GM19328 (cell line): Measurements from ENCODE around the gene MKRN2.
"Not testable (repeated sequence)": the region's sequence is repeated elsewhere in the genome, so short reads cannot be mapped to it uniquely, and the experiment has no call there.

ENCODE experiments used
- ATAC-seq: cut with Tn5 transposase; IDR thresholded peaks from one replicate; pipeline ENCODE4 v1.9.1; 2021; ENCODE audit warnings: mild to moderate bottlenecking, moderate library complexity; ENCODE audit not compliant: unreplicated experiment

MKRN2 gene

GRCh38 chr3:12556690-12557472 is at the start of gene MKRN2:
MKRN2 (plus strand) TSS chr3:12557087; CDS start chr3:12557151, 64 bp downstream.
- peak; percentile 87 for ATAC-seq

- no peak for ATAC-seq
Observed at GRCh38 chr3:12507591-12508281, 49.2 kb upstream of the MKRN2 start.

- ATAC-seq = no peak
Observed at GRCh38 chr3:12508291-12508700, 48.6 kb upstream of the MKRN2 start.

- ATAC-seq = no peak
Observed at GRCh38 chr3:12509466-12509865, 47.4 kb upstream of the MKRN2 start.

GRCh38 chr3:12512534-12513118 is 44.3 kb upstream of the MKRN2 start:
- ATAC-seq = no peak

GRCh38 chr3:12513694-12514446 is 43.0 kb upstream of the MKRN2 start:
- ATAC-seq = no peak

- no peak for ATAC-seq
Observed at GRCh38 chr3:12515631-12516030, 41.3 kb upstream of the MKRN2 start.

GRCh38 chr3:12516873-12517272 is 40.0 kb upstream of the MKRN2 start:
- ATAC-seq = no peak

GRCh38 chr3:12518261-12519028 is 38.4 kb upstream of the MKRN2 start:
- no peak for ATAC-seq

GRCh38 chr3:12521010-12521409 is 35.9 kb upstream of the MKRN2 start:
- ATAC-seq = no peak

GRCh38 chr3:12522721-12523120 is 34.2 kb upstream of the MKRN2 start:
- ATAC-seq = no peak

- no peak for ATAC-seq
Observed at GRCh38 chr3:12527757-12528143, 29.1 kb upstream of the MKRN2 start.

GRCh38 chr3:12532182-12532581 is 24.7 kb upstream of the MKRN2 start:
- no peak for ATAC-seq

GRCh38 chr3:12536423-12536822 is 20.5 kb upstream of the MKRN2 start:
- ATAC-seq = no peak

GRCh38 chr3:12541625-12542024 is 15.3 kb upstream of the MKRN2 start:
- ATAC-seq = no peak

- not testable (repeated sequence) for ATAC-seq
Observed at GRCh38 chr3:12543497-12543896, 13.4 kb upstream of the MKRN2 start.

GRCh38 chr3:12544652-12545472 is 12.0 kb upstream of the MKRN2 start:
- ATAC-seq = no peak

- no peak for ATAC-seq
Observed at GRCh38 chr3:12545473-12545791, 11.5 kb upstream of the MKRN2 start, which contains the start of gene MKRN2OS. MKRN2OS (minus strand) TSS chr3:12545499; CDS start chr3:12545464, 35 bp downstream.

GRCh38 chr3:12549971-12550760 is 6.7 kb upstream of the MKRN2 start:
- no peak for ATAC-seq
